Lung (tissue), 12 donors: ENCODE data around the gene NUBPL. TPM values are rescaled to one million over a fixed set of nuclear protein-coding genes. Genes with fewer than 3 reads are reported as not detected.

Experiments used
- ATAC-seq: fragments of 200-7000 bp; cut with Tn5 transposase; one replicate; pipeline ENCODE4 v1.9.1; 2020; ENCODE audit warnings: moderate number of reproducible peaks; ENCODE audit not compliant: insufficient read depth, low FRiP score
- DNase-seq, 3 donors: peaks; one replicate each; pipeline ENCODE4 v3.0.0-alpha.2; 2013 to 2017
- H3K27ac ChIP-seq, 2 donors: one replicate each; pipeline ENCODE4 v1.5.1; 2013; ENCODE audit warnings: mild to moderate bottlenecking in 2 of 2, moderate library complexity in 2 of 2, control low read depth in 1 of 2, inconsistent platforms in 1 of 2, low read depth in 1 of 2, low read length in 1 of 2
- H3K27me3 ChIP-seq, 3 donors: one replicate each; pipeline ENCODE4 v1.5.1; 2013; ENCODE audit warnings: low read length in 2 of 3; ENCODE audit not compliant: control insufficient read depth in 3 of 3, insufficient read depth in 3 of 3
- H3K36me3 ChIP-seq, 4 donors: one replicate each; pipeline ENCODE4 v1.5.1; 2013; ENCODE audit warnings: low read length in 4 of 4, mild to moderate bottlenecking in 1 of 4, moderate library complexity in 1 of 4; ENCODE audit not compliant: control insufficient read depth in 4 of 4, insufficient read depth in 4 of 4
- H3K4me1 ChIP-seq, 5 donors: one replicate each; pipeline ENCODE4 v1.5.1; 2013; ENCODE audit warnings: low read length in 5 of 5, mild to moderate bottlenecking in 2 of 5, moderate library complexity in 1 of 5; ENCODE audit not compliant: control insufficient read depth in 5 of 5, insufficient read depth in 5 of 5
- H3K4me3 ChIP-seq: one replicate; pipeline ENCODE4 v1.5.1; 2013; ENCODE audit warnings: mild to moderate bottlenecking, control low read depth, moderate library complexity
- H3K9ac ChIP-seq, 2 donors: one replicate each; pipeline ENCODE4 v1.5.1; 2013; ENCODE audit warnings: low read length in 2 of 2, control low read depth in 1 of 2; ENCODE audit not compliant: insufficient read depth in 1 of 2
- H3K9me3 ChIP-seq, 4 donors: one replicate each; pipeline ENCODE4 v1.5.1; 2013; ENCODE audit warnings: low read length in 3 of 4, mild to moderate bottlenecking in 1 of 4, moderate library complexity in 1 of 4; ENCODE audit not compliant: control insufficient read depth in 4 of 4, insufficient read depth in 3 of 4
- CTCF ChIP-seq: IDR thresholded peaks from 2 replicates; pipeline ENCODE4 v1.5.1; 2012; ENCODE audit warnings: mild to moderate bottlenecking; ENCODE audit errors: control extremely low read depth, extremely low read depth
- WGBS, 2 donors: extraction: QIAGEN DNeasy Blood & Tissue Kit; methylation state at CpG; one replicate each; pipeline ENCODE4 v1.1.7; 2013; 5-methylcytosine and 5-hydroxymethylcytosine counted together
- polyA plus RNA-seq, 2 donors: library from polyadenylated mRNA; stranded (reverse); fragments of 200-250 nt; gene quantifications; one replicate each; pipeline ENCODE4 v1.2.1, GENCODE V29; 2013
- total RNA-seq, 2 donors: library from RNA; depleted of rRNA in 1 of 2; stranded (reverse); fragments of >200 nt in 1 of 2; gene quantifications; one replicate each; pipeline ENCODE4 v1.2.1, GENCODE V29; 2014 to 2021
- donor health status: control.
- donor health status: control.
- donor health status: Bipolar disorder and iron deficiency.
- donor health status: healthy.
- donor health status: DM: yes; HTN: yes; CAD: no.

The NUBPL gene
- total and polyA plus RNA-seq, 4 donors: 3.0 to 20.9 (median 9.5) TPM

- no peak for TF ChIP-seq CTCF
Measured at GRCh38 chr14:31541702-31542101, 19.5 kb upstream of the NUBPL start.

GRCh38 chr14:31543969-31544799, 17.0 kb upstream of the NUBPL start:
- WGBS, 2 donors: 73 to 75% methylated on average over 5 of the region's 5 CpGs
- no peak for TF ChIP-seq CTCF

More at GRCh38 chr14:31541702-31542101, 19.5 kb upstream of the NUBPL start:
- Histone ChIP-seq H3K4me3 (no peak overlapping the region), H3K27ac (no peak overlapping the region), H3K4me1 (no peaks in the 10 kb centered on the region), H3K9me3 (no peaks in the 10 kb centered on the region), H3K36me3 (no peaks in the 10 kb centered on the region), H3K27me3 (peaks cover 0 to 3% (median 0%) of the 10 kb centered on the region in 3 donors), H3K9ac (no peak overlapping the region)
- DNase-seq (no peak), ATAC-seq (no peak)
- 94 to 97% methylated on average over 1 of the region's 1 CpG for WGBS, 2 donors

GRCh38 chr14:31544816-31545215, 16.4 kb upstream of the NUBPL start:
- no peak for ATAC-seq
- H3K27ac ChIP-seq: no peak overlapping the region
- DNase-seq: no peak
- no peak overlapping the region for H3K4me3 ChIP-seq
- H3K4me1 ChIP-seq: no peaks in the 10 kb centered on the region
- WGBS, 2 donors: 63 to 88% methylated on average over 3 of the region's 3 CpGs
- H3K9ac ChIP-seq: no peak overlapping the region
- H3K27me3 ChIP-seq: no peaks in the 10 kb centered on the region
- H3K9me3 ChIP-seq: no peaks in the 10 kb centered on the region
- H3K36me3 ChIP-seq: no peaks in the 10 kb centered on the region
- no peak for TF ChIP-seq CTCF

More at GRCh38 chr14:31543969-31544799, 17.0 kb upstream of the NUBPL start:
- Histone ChIP-seq H3K27ac (no peak overlapping the region), H3K9me3 (no peaks in the 10 kb centered on the region), H3K9ac (no peak overlapping the region), H3K4me3 (no peak overlapping the region), H3K27me3 (peaks cover 0 to 3% (median 0%) of the 10 kb centered on the region in 3 donors), H3K36me3 (no peaks in the 10 kb centered on the region), H3K4me1 (no peaks in the 10 kb centered on the region)
- ATAC-seq (no peak), DNase-seq (peak in 1 of 3 donors; percentile 31)
